Measurements from ENCODE around the gene MEAK7. TPM values are rescaled to one million over a fixed set of nuclear protein-coding genes. Genes with fewer than 3 reads are reported as not detected.

MEAK7 gene
- total RNA-seq (2014; rRNA removed; shearing (Covaris generic)), result 5.3 and 5.5 TPM in 2 replicates

GRCh38 chr16:84504420-84505248 is at the start of gene MEAK7:
TSS of gene MEAK7 (minus strand) at chr16:84504659. CDS start at chr16:84498086, 6,573 bp downstream.
- DNase-seq (ENCODE audit: low spot score), result peak; percentile 98

DNA sequence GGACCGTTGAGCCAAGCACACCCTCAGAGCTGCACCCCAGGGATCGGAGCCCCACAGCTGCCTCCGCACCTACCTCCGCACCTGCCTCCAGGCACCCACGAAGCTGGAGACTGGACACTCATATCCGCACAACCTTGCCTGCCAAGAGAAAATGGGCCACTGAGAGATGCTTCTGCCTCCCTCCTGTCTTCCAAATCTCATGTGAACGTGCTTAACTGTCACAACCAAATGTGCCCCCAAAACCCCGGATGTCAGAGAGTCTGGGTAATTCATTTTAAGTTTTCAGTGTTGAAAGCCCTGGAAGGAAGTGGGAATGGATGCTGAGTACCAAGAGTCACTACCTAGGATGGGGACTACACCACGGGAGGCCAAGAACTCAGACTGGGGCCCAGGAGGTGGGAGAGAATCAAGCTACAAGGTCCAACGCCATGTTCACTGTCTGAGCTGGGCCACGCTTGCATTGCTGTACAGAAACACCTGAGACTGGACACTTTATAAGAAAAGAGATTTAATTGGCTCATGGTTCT is 49.5 kb upstream of the MEAK7 start:
- no peak for DNase-seq (ENCODE audit: low spot score)

DNA sequence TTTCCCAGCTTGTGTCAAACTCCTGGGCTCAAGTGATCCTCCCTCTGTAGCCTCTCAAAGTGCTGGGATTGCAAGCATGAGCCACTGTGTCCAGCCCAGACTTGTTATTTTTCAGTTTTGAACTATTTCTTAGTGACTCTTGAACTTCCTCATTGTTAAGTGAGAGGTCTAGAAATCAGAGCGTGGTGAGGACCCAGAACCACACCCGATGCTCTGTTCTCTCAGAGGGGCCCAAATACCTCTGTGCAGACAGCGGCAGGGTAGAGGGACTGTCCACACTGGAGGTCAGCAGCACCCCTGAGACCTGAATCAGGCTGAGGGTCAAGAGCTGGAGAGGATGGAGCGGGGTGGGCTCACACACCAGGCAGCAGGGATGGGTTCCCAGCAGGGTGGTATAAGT is 47.7 kb upstream of the MEAK7 start:
- no peak for DNase-seq (ENCODE audit: low spot score)

- DNase-seq (ENCODE audit: low spot score), result no peak
Observed at GRCh38 chr16:84550096-84550495, 45.6 kb upstream of the MEAK7 start.

DNA sequence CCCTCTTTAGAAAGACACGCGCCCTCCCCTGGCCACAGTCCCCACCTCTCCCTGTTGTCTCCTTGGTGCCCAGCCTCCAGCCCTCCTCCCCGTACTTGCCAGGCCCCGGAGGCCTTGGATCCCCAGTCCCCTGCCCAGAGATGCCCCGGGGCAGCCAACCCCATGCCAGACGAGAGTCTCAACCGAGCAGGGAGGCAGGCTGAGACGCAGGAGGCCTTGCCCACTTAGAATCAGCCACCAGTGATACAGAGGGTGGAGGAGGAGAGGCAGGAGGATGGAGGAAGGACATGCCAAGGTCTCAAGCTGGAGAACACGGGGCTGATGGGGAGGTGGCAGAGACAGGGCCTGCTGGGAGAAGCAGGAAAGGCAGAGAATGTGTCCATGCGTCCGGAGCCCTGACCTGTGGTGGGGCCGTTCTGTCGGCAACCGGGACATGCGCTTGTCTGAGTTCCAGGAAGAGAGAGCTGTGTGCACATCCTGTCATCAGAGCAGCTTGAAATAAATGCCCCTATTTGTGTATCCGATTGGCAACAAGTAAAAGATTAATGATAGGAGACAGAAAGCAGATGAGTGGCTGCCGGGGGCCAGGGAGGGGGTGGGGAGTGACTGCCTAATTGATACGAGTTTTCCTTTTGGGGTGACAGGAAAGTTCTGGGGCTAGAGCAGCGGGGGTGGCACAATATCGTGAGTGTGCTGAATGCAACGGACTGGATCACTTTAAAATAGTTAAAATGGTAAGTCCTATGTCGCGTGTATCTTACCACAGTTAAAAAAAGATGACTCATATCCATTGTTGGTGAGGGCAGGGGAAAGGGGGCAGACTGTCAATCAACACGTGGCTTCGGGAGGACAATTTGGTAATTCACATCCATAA is 44.7 kb upstream of the MEAK7 start:
- no peak for DNase-seq (ENCODE audit: low spot score)

GRCh38 chr16:84548508-84548907 is 44.0 kb upstream of the MEAK7 start:
- DNase-seq (ENCODE audit: low spot score), result no peak

DNA sequence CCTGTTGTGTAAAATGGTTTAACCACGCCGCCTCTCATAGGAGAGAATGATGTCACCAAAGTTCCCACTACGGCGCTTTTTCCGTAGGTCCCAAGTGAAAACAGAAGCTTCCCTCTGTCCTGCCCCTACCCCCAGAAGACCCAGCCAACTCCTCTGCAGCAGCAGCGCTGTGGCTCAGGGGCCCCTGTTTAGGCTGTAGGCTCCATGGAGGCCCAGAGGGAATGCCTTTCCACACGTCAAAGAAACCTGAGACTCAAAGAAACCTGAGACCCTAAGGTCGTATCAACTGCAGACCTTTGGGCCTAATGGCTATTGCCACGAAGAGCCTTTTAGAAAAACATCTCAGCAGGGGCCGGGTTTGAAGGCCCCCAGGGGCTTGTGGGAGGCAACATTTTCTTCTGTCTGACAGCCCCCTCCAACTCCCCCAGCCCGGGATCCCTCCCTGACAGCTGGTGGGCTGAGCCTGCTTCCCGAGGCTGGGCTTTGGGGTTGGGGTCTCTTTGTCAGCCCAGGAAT is 43.1 kb upstream of the MEAK7 start:
- no peak for DNase-seq (ENCODE audit: low spot score)

DNA sequence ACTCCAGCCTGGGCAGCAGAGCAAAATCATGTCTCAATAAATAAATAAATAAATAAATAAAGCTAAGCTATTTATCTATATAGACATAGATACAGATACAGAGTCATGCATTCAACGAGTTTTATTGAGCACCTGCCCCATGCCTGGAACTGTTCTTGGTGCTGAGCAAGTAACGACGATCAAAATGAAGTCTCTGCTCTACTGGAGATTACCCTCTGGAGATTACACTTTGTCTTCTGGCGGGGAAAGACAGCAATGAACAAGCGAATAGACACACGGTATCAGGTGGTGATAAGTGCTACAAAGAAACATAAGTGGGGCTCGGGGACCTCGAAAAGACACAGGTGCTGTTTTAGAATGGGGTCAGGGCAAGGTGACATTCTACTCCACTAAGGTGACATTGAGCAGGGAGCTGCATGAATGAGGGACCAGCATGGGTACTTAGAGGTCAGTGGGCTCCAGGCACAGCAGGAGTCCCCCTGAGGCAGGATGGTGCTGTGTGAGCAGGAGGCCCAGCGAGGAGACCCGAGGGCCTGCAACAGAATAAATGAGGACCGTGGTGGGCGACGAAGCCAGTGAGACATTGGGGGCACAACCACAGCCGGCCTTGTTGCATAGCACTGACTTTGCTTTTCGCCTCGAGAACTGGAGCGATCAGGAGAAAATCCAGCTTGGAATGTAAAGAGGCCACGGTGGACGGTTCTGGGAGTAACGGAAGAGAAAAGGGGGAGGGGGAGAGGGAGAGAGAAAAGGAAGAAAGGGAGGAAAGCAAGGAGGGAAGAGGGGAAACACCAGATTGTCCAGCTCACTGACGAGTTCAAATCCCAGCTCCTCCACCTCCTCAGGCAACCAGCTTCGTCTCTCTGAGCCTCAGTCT is 42.4 kb upstream of the MEAK7 start:
- DNase-seq (ENCODE audit: low spot score), result no peak

DNA sequence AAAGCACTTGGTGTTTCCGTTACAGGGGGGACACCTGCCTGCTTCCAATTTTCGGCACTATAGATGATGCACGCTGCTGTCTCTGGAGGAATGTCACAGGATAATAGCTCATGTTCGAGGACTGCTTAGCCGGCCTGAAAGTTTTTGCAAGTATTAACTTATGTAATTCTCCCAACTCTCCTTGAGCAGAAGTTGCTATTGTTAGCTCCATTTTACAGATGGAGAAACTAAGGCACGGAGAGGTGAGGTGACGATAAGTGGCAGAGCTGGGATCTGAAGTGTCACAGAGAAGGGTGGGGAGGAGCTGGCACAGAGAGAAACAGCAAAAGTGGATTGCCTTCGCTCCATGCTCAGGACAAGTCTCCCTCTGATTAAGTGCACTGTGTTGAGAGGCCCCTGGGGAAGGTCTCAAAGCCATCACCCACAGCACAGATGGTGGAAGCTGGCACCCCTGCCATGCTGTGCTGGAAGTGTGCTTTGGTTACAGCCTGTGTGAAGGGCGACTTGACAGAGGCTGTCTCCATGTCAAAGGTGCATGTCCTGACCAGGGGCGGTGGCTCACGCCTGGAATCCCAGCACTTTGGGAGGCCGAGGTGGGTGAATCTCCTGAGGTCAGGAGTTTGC is 40.8 kb upstream of the MEAK7 start:
- no peak for DNase-seq (ENCODE audit: low spot score)

DNA sequence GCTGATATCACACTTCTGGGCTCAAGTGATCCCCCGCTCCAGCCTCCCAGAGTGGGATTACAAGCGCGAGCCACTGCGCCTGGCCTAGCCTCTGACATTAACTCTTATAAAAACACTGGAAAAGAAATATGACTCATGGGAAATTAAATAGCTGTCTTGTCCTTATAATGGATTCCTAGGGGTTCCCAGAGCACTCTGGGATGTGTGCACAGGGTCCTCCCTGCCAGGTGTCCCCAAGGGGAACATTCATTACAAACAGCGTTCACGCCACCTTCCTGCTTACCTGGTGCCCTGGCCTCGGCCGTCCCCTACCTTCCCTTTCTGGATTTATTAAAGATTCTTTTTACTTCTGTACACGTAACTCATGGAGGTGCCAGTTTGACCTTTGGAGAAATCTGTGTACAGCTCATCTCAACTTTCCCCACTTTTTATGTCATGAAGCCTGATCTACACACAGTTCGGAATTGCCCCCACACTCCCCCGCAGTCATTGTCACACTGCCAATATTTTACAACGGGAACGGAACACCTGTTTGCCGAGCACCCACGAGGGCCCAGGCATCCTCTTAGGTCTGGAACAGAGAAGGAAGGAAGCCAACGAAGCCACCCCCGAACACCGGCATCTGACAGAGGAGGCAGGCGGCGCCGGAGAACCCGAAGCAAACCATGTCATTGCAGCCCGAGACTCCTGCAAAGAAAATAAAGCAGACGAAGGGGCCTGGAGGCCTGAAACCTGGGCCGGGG is 39.7 kb upstream of the MEAK7 start:
- DNase-seq (ENCODE audit: low spot score), result no peak

DNA sequence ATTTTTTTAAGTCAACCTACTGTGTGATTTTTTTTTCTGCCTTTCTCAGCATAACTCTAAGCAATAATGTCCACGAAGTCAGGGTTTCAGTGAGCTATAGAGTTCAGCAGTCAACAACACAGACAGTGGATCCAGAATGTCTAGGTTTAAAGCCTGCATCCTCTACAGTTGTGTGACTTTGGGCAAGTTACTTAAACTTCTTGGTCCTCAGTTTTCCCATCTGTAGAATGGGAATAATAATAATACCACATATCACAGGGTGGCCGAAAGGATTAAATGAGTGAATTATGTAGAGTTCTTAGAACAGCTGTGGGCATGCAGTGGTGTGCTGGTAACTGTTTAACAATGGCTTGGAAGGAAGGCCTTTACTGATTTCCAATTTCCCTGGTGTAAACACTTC is 38.8 kb upstream of the MEAK7 start:
- no peak for DNase-seq (ENCODE audit: low spot score)

- DNase-seq (ENCODE audit: low spot score), result no peak
Observed at GRCh38 chr16:84541999-84542817, 37.7 kb upstream of the MEAK7 start.

GRCh38 chr16:84540194-84540593 is 35.7 kb upstream of the MEAK7 start:
- no peak for DNase-seq (ENCODE audit: low spot score)

DNA sequence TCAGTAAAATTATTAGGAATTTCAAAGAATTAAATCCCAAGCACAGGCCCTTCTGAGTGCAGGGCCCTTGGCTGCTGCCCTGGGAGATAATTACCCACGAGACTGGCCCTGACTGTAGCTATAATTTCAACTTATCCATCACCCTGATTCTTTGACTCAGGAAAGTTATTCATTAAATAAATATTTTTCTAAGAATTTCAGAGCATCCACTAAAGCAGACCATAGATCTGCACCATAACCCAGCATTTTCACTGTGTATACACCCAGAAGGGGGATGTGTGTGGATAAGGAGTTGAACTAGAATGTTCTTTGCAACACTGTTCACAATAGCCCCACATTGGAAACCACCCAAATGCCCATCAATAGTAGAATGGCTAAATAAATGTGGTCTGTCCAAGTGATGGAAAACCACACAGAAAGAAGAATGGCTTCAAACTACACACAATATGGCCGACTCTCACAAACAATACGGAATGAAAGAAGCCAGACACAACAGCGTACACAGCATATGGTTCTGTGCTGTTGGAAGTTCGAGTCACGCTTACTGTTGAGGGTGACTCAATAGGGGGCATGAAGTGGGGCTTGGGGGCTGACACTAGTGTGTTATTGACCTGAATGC is 33.9 kb upstream of the MEAK7 start:
- no peak for DNase-seq (ENCODE audit: low spot score)

- no peak for DNase-seq (ENCODE audit: low spot score)
Observed at GRCh38 chr16:84537491-84538151, 33.2 kb upstream of the MEAK7 start.

GRCh38 chr16:84535851-84536250 is 31.4 kb upstream of the MEAK7 start:
- no peak for DNase-seq (ENCODE audit: low spot score)

GRCh38 chr16:84535408-84535807 is 30.9 kb upstream of the MEAK7 start:
- DNase-seq (ENCODE audit: low spot score), result no peak

GRCh38 chr16:84534815-84535214 is 30.4 kb upstream of the MEAK7 start:
- no peak for DNase-seq (ENCODE audit: low spot score)

Measured in H4 (cell line).